Parathyroid adenoma (tissue), 2 donors: Measurements from ENCODE around the gene DUSP8.

Experiments used
- H2AFZ ChIP-seq: fragments of 300-600 bp; sonication (generic); one replicate; pipeline ENCODE4 v1.7.0; 2017; ENCODE audit warnings: antibody characterized with exemption, mild to moderate bottlenecking
- H3K27ac ChIP-seq: fragments of 300-600 bp; sonication (generic); one replicate; pipeline ENCODE4 v1.7.0; 2017
- H3K27me3 ChIP-seq: fragments of 300-600 bp; sonication (generic); one replicate; pipeline ENCODE4 v1.7.0; 2017; ENCODE audit warnings: low read length; ENCODE audit not compliant: control insufficient read depth, insufficient read depth
- H3K36me3 ChIP-seq: fragments of 300-600 bp; sonication (generic); one replicate; pipeline ENCODE4 v1.7.0; 2017; ENCODE audit warnings: low read length; ENCODE audit not compliant: control insufficient read depth, insufficient read depth
- H3K4me1 ChIP-seq: fragments of 300-600 bp; sonication (generic); one replicate; pipeline ENCODE4 v1.7.0; 2017; ENCODE audit warnings: control low read depth
- H3K4me2 ChIP-seq: fragments of 300-600 bp; sonication (generic); one replicate; pipeline ENCODE4 v1.7.0; 2017; ENCODE audit warnings: low read length
- H3K4me3 ChIP-seq: fragments of 300-600 bp; sonication (generic); one replicate; pipeline ENCODE4 v1.7.0; 2017; ENCODE audit warnings: low read depth, low read length
- H3K79me2 ChIP-seq: fragments of 300-600 bp; sonication (generic); one replicate; pipeline ENCODE4 v1.7.0; 2017; ENCODE audit warnings: control low read depth
- H3K9ac ChIP-seq: fragments of 300-600 bp; sonication (generic); one replicate; pipeline ENCODE4 v1.7.0; 2017; ENCODE audit warnings: mild to moderate bottlenecking
- H3K9me3 ChIP-seq: fragments of 300-600 bp; sonication (generic); one replicate; pipeline ENCODE4 v1.7.0; 2017; ENCODE audit warnings: low read length; ENCODE audit not compliant: control insufficient read depth
- TF ChIP-seq, protein P1 (sequence below): fragments of 300-600 bp; sonication (generic); IDR thresholded peaks from one replicate; pipeline ENCODE4 v1.7.0; 2017; ENCODE audit warnings: antibody characterized with exemption, mild to moderate bottlenecking
- donor health status: primary hyperparathyroidism.

DUSP8 gene

GRCh38 chr11:1564535-1565172 is 7.4 kb downstream of the DUSP8 start:
- Histone ChIP-seq H3K79me2 (no peaks in the 10 kb centered on the region), H3K36me3 (no peaks in the 10 kb centered on the region), H3K4me2 (no peak overlapping the region), H2AFZ (no peak overlapping the region), H3K4me3 (no peak overlapping the region), H3K4me1 (no peaks in the 10 kb centered on the region), H3K9ac (no peak overlapping the region), H3K27ac (no peak overlapping the region), H3K27me3 (no peaks in the 10 kb centered on the region), H3K9me3 (no peaks in the 10 kb centered on the region)
- TF ChIP-seq, protein P1, sequence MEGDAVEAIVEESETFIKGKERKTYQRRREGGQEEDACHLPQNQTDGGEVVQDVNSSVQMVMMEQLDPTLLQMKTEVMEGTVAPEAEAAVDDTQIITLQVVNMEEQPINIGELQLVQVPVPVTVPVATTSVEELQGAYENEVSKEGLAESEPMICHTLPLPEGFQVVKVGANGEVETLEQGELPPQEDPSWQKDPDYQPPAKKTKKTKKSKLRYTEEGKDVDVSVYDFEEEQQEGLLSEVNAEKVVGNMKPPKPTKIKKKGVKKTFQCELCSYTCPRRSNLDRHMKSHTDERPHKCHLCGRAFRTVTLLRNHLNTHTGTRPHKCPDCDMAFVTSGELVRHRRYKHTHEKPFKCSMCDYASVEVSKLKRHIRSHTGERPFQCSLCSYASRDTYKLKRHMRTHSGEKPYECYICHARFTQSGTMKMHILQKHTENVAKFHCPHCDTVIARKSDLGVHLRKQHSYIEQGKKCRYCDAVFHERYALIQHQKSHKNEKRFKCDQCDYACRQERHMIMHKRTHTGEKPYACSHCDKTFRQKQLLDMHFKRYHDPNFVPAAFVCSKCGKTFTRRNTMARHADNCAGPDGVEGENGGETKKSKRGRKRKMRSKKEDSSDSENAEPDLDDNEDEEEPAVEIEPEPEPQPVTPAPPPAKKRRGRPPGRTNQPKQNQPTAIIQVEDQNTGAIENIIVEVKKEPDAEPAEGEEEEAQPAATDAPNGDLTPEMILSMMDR = no peak

DNA sequence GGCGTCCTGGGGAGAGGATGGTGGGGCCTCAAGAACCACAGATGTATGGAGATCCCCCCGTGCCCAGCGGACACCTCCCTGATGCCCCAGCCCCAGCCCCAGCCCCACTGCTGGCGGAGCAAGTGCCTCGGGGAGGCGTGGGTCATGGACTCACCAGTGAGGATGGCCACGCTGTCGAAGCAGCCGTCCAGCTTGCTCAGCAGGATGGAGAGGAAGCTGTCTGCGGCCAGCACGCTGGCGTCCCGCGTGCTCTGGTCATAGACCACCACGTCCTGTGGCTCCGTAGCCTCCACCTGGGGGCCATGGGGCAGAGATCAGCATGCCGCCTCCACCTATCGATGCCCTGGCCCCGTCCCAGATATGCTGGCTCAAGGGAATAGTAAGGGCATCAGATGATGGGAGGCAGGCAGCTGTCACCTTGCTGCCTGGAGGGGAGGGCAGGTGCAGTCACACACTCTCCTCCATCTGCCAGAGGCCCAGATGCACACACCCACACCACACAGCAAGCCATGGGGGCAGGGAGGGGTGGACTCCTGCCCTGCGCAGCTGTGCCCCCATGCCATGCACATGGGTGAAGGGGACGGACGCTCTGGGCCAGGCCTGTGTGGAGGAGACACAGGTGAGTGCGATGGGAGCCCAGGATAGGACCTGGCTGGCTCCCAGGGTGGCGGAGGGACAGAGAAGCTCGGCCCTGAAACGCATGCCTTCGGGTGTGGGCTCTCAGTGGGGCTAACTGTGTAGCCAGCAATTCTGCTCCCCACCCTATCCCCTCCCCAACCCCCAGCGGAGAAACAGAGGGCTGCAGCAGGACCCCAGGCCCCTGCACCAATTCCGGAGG is 8.2 kb downstream of the DUSP8 start:
- no peak overlapping the region for H2AFZ ChIP-seq
- H3K9ac ChIP-seq = no peak overlapping the region
- no peaks in the 10 kb centered on the region for H3K4me1 ChIP-seq
- H3K27ac ChIP-seq = no peak overlapping the region
- TF ChIP-seq, protein P1 = no peak
- H3K4me3 ChIP-seq = no peak overlapping the region
- H3K36me3 ChIP-seq = no peaks in the 10 kb centered on the region
- no peaks in the 10 kb centered on the region for H3K79me2 ChIP-seq
- no peaks in the 10 kb centered on the region for H3K27me3 ChIP-seq
- no peak overlapping the region for H3K4me2 ChIP-seq
- H3K9me3 ChIP-seq = no peaks in the 10 kb centered on the region

- Histone ChIP-seq H3K9me3 (no peaks in the 10 kb centered on the region), H3K9ac (no peak overlapping the region), H2AFZ (no peak overlapping the region), H3K36me3 (no peaks in the 10 kb centered on the region), H3K79me2 (no peaks in the 10 kb centered on the region), H3K27me3 (no peaks in the 10 kb centered on the region), H3K4me3 (no peak overlapping the region), H3K27ac (no peak overlapping the region), H3K4me2 (no peak overlapping the region), H3K4me1 (no peaks in the 10 kb centered on the region)
- TF ChIP-seq, protein P1 = no peak
Measured at GRCh38 chr11:1563149-1563638, 8.9 kb downstream of the DUSP8 start.

DNA sequence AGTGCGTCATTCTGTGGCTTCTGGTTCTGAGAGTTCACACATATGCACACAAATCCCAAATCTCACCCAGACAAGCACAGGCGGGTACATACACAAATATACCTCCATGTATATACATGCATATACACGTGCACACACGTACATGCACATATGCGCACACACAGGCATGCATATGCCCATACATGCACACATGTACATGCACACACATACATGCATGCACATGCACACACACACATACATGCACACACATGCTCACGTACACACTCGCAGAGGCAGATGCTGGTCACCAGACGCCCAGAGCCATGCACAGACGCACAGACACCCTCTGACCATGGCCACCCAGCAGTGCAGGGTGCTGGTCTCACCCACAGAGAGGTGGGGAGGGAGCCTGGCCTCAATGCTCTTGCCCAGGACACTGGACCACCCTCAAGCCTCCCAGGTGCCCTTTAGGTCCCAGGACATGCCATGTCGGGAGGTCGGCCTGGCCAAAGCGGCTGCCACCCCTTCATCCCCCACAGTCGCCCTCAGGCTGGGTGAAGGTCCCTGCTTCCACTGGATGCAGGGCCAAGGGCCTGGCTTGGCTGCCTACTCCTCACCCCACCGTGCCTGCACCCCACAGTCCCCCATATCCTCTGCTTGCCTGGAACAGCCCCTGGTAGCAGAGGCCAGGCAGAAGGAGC is 9.5 kb downstream of the DUSP8 start:
- TF ChIP-seq, protein P1 = no peak
- no peaks in the 10 kb centered on the region for H3K27me3 ChIP-seq
- no peak overlapping the region for H3K4me3 ChIP-seq
- H3K27ac ChIP-seq = no peak overlapping the region
- no peaks in the 10 kb centered on the region for H3K36me3 ChIP-seq
- no peaks in the 10 kb centered on the region for H3K4me1 ChIP-seq
- no peaks in the 10 kb centered on the region for H3K9me3 ChIP-seq
- H3K4me2 ChIP-seq = no peak overlapping the region
- no peak overlapping the region for H3K9ac ChIP-seq
- no peaks in the 10 kb centered on the region for H3K79me2 ChIP-seq
- H2AFZ ChIP-seq = no peak overlapping the region
